ENCODE measurements around the gene ADRA2C. TPM values are rescaled to one million over a fixed set of nuclear protein-coding genes. Genes with fewer than 3 reads are reported as not detected.

ADRA2C gene
- total RNA-seq, 1 experiment from 2014 or later = 28.1 TPM

DNA sequence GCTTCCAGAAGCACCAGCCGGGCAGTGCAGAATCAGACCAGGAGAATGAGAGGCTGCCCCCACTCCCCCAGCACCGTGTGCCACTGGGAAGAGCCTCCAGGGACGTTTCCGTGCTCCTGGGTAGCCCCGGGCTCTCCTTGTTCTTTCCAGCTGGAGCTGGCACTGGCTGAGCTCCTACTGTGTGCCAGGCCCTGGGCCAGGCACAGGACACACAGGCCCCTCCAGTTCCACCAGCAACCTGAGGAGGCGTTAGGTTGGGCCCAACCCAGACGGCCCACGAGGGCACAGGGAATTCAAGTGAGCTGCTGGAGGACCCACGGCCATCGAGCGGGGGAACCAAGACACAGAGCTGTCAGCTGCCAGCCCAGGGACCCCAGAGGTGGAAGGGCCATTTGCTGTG is 15.9 kb upstream of the ADRA2C start:
- H2AFZ ChIP-seq (ENCODE audit: low read depth, low read length, poor library complexity, severe bottlenecking) = no peak overlapping the region
- ChIA-PET RAD21 (ENCODE audit: low non-redundant PET in 1 of 2, low total read pairs in 2 of 2, uncharacterized antibody in 2 of 2, unreplicated experiment in 2 of 2) (no interaction called here), CTCF (no interaction called here), POLR2A (no interaction called here)
- no peak overlapping the region for H3K4me3 ChIP-seq (replicated peaks in 1 of 2; ENCODE audit: low read depth in 1 of 2, low read length in 2 of 2)
- no peak overlapping the region; the same call in 1 of the 2 replicates for H3K27ac ChIP-seq (ENCODE audit: low read depth, low read length)
- no TSS peak for BruUV-seq (replicated peaks)
- H4K20me1 ChIP-seq (ENCODE audit: insufficient read depth) = no peaks in the 10 kb centered on the region
- H3K36me3 ChIP-seq (ENCODE audit: control insufficient read depth in 1 of 2, insufficient read depth in 2 of 2, low read length in 2 of 2) = no peaks in the 10 kb centered on the region
- no peaks in the 10 kb centered on the region for H3K27me3 ChIP-seq (ENCODE audit: insufficient read depth, low read length)
- no peak overlapping the region for H3K4me2 ChIP-seq (ENCODE audit: low read length)
- intact Hi-C loops (cut with micrococcal nuclease) = no loop called here
- no peak for DNase-seq (ENCODE audit: low read depth, low spot score)
- no peak for ATAC-seq
- no peaks in the 10 kb centered on the region for H3K79me2 ChIP-seq (ENCODE audit: insufficient read depth, low read length)
- TF ChIP-seq ZNF274 (IDR thresholded peaks at IDR 0.05; ENCODE audit: low read depth, low read length) = no peak
- TF ChIP-seq YY1 (IDR thresholded peaks at IDR 0.05; ENCODE audit: extremely low read depth, insufficient replicate concordance, low read depth, low read length) = no peak
- TF ChIP-seq, protein P1, sequence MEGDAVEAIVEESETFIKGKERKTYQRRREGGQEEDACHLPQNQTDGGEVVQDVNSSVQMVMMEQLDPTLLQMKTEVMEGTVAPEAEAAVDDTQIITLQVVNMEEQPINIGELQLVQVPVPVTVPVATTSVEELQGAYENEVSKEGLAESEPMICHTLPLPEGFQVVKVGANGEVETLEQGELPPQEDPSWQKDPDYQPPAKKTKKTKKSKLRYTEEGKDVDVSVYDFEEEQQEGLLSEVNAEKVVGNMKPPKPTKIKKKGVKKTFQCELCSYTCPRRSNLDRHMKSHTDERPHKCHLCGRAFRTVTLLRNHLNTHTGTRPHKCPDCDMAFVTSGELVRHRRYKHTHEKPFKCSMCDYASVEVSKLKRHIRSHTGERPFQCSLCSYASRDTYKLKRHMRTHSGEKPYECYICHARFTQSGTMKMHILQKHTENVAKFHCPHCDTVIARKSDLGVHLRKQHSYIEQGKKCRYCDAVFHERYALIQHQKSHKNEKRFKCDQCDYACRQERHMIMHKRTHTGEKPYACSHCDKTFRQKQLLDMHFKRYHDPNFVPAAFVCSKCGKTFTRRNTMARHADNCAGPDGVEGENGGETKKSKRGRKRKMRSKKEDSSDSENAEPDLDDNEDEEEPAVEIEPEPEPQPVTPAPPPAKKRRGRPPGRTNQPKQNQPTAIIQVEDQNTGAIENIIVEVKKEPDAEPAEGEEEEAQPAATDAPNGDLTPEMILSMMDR (IDR thresholded peaks at IDR 0.05 in 2 of 3, conservative IDR thresholded peaks at IDR 0.05 in 1 of 3; ENCODE audit: borderline replicate concordance in 1 of 3, insufficient read depth in 1 of 3, low read depth in 2 of 3, low read length in 2 of 3) = 0 out of 6 replicates have a peak, but pooled peaks of 1 of the 3 experiments have one; percentile 16
- TF ChIP-seq JUND (IDR thresholded peaks at IDR 0.05) = no peak
- no peaks in the 10 kb centered on the region for H3K9me2 ChIP-seq (ENCODE audit: insufficient read depth)
- H3K4me1 ChIP-seq (ENCODE audit: control insufficient read depth in 1 of 2, insufficient read depth in 2 of 2, low read length in 2 of 2) = peaks cover under 1 to 15% of the 10 kb centered on the region in 2 experiments; a peak in 3 of 4 replicates
- no peak overlapping the region for H3K9ac ChIP-seq (ENCODE audit: low read length)
- no peaks in the 10 kb centered on the region; a peak in 1 of 4 replicates for H3K9me3 ChIP-seq (ENCODE audit: control insufficient read depth in 1 of 2, insufficient read depth in 1 of 2, low read depth in 1 of 2, low read length in 2 of 2)

DNA sequence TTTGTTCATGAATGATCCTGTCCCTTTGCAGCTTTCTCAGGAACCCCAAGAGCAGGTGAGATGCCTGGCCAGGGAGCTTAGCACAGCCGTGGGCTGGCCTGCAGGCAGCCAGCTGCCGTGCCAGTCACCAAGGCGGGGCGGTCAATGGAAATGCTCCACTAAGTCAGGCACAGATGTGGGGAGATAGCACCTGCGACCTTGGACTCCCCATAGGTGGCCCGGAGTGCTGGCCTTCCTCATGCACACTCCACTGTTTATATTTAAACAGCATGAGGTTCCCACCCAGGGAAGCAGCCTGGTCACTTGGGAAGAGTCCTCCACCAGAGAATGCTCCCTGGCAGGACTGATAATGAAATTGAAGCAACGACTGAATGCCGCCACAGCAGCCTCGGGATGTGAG is 14.2 kb upstream of the ADRA2C start:
- Histone ChIP-seq H3K9me3 (ENCODE audit: control insufficient read depth in 1 of 2, insufficient read depth in 1 of 2, low read depth in 1 of 2, low read length in 2 of 2) (no peaks in the 10 kb centered on the region; a peak in 1 of 4 replicates), H3K4me2 (ENCODE audit: low read length) (no peak overlapping the region), H3K9ac (ENCODE audit: low read length) (no peak overlapping the region), H3K36me3 (ENCODE audit: control insufficient read depth in 1 of 2, insufficient read depth in 2 of 2, low read length in 2 of 2) (no peaks in the 10 kb centered on the region), H3K4me1 (ENCODE audit: control insufficient read depth in 1 of 2, insufficient read depth in 2 of 2, low read length in 2 of 2) (peaks cover 0 to 10% of the 10 kb centered on the region in 2 experiments; a peak in 1 of 4 replicates), H3K27ac (ENCODE audit: low read depth, low read length) (no peak overlapping the region), H3K27me3 (ENCODE audit: insufficient read depth, low read length) (no peaks in the 10 kb centered on the region), H4K20me1 (ENCODE audit: insufficient read depth) (no peaks in the 10 kb centered on the region), H3K9me2 (ENCODE audit: insufficient read depth) (no peaks in the 10 kb centered on the region), H3K4me3 (replicated peaks in 1 of 2; ENCODE audit: low read depth in 1 of 2, low read length in 2 of 2) (no peak overlapping the region), H3K79me2 (ENCODE audit: insufficient read depth, low read length) (no peaks in the 10 kb centered on the region), H2AFZ (ENCODE audit: low read depth, low read length, poor library complexity, severe bottlenecking) (no peak overlapping the region)
- POLR2A ChIA-PET = no interaction called here
- no peak for ATAC-seq
- RAD21 ChIA-PET (ENCODE audit: low non-redundant PET in 1 of 2, low total read pairs in 2 of 2, uncharacterized antibody in 2 of 2, unreplicated experiment in 2 of 2) = no interaction called here
- no peak for DNase-seq (ENCODE audit: low read depth, low spot score)
- BruUV-seq (replicated peaks) = no TSS peak
- intact Hi-C loops (cut with micrococcal nuclease) = no loop called here
- CTCF ChIA-PET = no interaction called here
- TF ChIP-seq POLR2AphosphoS5 (IDR thresholded peaks at IDR 0.05; ENCODE audit: low read depth, low read length) = no peak
- TF ChIP-seq, protein P2, sequence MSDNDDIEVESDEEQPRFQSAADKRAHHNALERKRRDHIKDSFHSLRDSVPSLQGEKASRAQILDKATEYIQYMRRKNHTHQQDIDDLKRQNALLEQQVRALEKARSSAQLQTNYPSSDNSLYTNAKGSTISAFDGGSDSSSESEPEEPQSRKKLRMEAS (IDR thresholded peaks at IDR 0.05) = no peak
- TF ChIP-seq POLR2A (IDR thresholded peaks at IDR 0.05; ENCODE audit: borderline replicate concordance, extremely low read depth, insufficient read depth, insufficient read length) = no peak
- TF ChIP-seq EZH2 (IDR thresholded peaks at IDR 0.05) = no peak
- TF ChIP-seq, protein P3, sequence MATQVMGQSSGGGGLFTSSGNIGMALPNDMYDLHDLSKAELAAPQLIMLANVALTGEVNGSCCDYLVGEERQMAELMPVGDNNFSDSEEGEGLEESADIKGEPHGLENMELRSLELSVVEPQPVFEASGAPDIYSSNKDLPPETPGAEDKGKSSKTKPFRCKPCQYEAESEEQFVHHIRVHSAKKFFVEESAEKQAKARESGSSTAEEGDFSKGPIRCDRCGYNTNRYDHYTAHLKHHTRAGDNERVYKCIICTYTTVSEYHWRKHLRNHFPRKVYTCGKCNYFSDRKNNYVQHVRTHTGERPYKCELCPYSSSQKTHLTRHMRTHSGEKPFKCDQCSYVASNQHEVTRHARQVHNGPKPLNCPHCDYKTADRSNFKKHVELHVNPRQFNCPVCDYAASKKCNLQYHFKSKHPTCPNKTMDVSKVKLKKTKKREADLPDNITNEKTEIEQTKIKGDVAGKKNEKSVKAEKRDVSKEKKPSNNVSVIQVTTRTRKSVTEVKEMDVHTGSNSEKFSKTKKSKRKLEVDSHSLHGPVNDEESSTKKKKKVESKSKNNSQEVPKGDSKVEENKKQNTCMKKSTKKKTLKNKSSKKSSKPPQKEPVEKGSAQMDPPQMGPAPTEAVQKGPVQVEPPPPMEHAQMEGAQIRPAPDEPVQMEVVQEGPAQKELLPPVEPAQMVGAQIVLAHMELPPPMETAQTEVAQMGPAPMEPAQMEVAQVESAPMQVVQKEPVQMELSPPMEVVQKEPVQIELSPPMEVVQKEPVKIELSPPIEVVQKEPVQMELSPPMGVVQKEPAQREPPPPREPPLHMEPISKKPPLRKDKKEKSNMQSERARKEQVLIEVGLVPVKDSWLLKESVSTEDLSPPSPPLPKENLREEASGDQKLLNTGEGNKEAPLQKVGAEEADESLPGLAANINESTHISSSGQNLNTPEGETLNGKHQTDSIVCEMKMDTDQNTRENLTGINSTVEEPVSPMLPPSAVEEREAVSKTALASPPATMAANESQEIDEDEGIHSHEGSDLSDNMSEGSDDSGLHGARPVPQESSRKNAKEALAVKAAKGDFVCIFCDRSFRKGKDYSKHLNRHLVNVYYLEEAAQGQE (IDR thresholded peaks at IDR 0.05; ENCODE audit: low read depth) = no peak
- no peak for TF ChIP-seq EZH2phosphoT487 (IDR thresholded peaks at IDR 0.05; ENCODE audit: borderline replicate concordance)
- TF ChIP-seq FOSL1 (IDR thresholded peaks at IDR 0.05; ENCODE audit: low read depth) = no peak
- TF ChIP-seq, protein P4, sequence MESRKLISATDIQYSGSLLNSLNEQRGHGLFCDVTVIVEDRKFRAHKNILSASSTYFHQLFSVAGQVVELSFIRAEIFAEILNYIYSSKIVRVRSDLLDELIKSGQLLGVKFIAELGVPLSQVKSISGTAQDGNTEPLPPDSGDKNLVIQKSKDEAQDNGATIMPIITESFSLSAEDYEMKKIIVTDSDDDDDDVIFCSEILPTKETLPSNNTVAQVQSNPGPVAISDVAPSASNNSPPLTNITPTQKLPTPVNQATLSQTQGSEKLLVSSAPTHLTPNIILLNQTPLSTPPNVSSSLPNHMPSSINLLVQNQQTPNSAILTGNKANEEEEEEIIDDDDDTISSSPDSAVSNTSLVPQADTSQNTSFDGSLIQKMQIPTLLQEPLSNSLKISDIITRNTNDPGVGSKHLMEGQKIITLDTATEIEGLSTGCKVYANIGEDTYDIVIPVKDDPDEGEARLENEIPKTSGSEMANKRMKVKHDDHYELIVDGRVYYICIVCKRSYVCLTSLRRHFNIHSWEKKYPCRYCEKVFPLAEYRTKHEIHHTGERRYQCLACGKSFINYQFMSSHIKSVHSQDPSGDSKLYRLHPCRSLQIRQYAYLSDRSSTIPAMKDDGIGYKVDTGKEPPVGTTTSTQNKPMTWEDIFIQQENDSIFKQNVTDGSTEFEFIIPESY (IDR thresholded peaks at IDR 0.05; ENCODE audit: extremely low read depth, insufficient replicate concordance, low read length) = no peak
- TF ChIP-seq ZFX (IDR thresholded peaks at IDR 0.05) = no peak

Measured in HCT116 (cell line).